NCI-H69 (cell line): ENCODE data around the gene ARHGAP1.

ENCODE experiments used
- DNase-seq: peaks from one replicate; lab custom pipeline; 2025; lab: John Stamatoyannopoulos, UW

ARHGAP1 gene

GRCh38 chr11:46640036-46640788, 60.2 kb downstream of the ARHGAP1 start:
- DNase-seq: no peak

- peak; percentile 31 for DNase-seq
Observed at GRCh38 chr11:46639197-46639839, 61.1 kb downstream of the ARHGAP1 start.

DNA sequence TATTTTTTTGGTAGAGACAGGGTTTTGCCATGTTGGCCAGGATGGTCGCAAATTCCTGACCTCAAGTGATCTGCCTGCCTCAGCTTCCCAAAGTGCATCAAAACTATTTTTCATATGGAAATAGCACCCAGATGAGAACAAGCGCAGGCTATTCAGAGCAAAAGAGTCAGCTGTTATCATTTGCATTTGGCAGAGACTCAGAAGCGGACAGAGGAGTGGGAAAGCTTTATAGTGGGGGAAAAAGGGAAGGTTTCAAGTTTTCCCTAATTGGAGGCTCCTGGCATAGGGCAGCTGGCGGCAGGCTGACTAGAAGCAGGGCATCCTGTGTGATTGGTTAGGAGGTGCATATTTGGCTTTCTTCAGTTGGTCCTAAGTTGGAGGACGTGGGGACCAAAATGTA, 62.9 kb downstream of the ARHGAP1 start:
- no peak for DNase-seq

DNA sequence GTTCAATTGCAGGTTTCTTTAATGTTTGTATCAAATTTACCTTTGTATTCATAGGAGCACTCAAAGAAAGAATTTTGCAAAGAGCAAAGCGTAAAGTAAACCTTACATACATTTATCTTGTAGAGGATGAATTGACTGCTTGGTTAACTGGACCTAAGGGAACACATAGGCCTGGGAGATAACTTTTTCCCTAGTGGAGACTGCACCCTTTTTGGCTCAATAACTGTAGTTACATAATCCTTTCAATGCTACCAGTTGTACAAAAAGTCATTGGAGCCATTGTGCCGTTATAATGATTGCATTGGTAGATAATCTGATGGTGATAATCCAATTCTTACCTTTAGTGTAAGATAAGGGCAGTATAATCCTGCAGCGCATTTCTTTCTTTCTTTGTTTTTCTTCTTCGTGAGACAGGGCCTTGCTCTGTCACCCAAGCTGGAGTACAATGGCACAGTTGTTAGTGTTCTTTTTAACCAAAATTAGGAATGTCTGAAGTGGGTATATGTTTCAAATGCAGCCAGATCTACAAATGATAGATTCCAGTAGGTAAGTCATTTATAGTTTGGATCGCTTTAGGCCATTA, 64.8 kb downstream of the ARHGAP1 start:
- no peak for DNase-seq

DNA sequence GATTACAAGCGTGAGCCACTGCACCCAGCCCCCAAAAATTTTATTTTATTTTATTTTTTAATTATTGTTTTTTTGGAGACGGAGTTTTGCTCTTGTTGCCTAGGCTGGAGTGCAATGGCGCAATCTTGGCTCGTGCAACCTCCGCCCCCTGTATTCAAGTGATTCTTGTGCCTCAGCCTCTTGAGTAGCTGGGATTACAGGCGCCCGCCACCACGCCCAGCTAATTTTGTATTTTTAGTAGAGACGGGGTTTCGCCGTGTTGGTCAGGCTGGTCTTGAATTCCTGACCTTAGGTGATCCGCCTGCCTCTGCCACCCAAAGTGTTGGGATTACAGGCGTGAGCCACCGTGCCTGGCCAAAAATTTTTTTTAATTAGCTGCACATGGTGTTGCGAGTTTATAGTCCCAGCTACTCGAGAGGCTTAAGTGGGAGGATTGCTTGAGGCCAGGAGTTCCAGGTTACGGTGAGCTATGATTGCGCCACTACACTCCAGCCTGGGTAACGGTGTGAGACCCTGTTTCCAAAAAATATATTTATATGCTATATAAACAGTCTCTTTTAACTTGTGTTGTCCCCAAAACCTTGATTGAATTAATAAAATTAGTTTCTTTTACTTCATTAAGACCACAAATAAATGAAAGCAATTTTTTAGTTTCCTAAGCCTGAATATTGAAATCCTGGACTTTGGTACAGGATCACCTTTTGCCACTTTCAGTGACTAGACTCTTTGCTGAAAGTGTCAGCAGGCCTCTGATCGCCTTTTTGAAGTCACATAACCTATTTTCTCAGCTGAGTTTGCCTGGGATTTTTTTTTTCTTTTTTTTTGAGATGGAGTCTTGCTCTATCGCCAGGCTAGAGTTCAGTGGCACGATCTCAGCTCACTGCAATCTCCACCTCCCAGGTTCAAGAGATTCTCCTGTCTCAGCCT, 66.9 kb downstream of the ARHGAP1 start:
- DNase-seq: no peak

GRCh38 chr11:46632502-46632901, 67.9 kb downstream of the ARHGAP1 start:
- DNase-seq: no peak

- DNase-seq: no peak
Observed at GRCh38 chr11:46631676-46632075, 68.7 kb downstream of the ARHGAP1 start.

DNA sequence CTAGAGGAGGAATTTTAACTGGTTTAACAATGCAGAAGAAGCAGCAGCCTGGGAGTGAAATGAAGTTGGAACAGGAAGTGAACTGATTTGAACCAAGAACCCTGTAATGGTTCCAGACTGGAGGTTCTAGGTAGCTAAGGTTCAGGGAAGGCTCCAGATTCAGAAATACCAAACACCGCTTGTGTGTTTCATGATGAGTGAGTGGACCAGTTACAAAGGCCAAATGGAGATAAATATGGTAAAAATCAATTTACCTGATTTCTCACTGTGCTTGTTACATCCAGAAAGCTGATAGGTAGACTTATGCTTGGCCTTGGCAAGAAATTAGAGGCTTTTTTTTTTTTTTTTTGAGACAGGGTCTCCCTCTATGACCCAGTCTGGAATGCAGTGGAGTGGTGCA, 70.2 kb downstream of the ARHGAP1 start:
- DNase-seq: no peak

- DNase-seq: no peak
Observed at GRCh38 chr11:46628961-46629360, 71.5 kb downstream of the ARHGAP1 start.
